ENCODE data around the gene PPFIA3. TPM values are rescaled to one million over a fixed set of nuclear protein-coding genes. Genes with fewer than 3 reads are reported as not detected.

The PPFIA3 gene
- total and polyA plus RNA-seq, 2 of the 8 experiments (the other 6 are each of a cell fraction or from before 2014, with no cell fraction given), result 15.9 to 25.3 TPM

DNA sequence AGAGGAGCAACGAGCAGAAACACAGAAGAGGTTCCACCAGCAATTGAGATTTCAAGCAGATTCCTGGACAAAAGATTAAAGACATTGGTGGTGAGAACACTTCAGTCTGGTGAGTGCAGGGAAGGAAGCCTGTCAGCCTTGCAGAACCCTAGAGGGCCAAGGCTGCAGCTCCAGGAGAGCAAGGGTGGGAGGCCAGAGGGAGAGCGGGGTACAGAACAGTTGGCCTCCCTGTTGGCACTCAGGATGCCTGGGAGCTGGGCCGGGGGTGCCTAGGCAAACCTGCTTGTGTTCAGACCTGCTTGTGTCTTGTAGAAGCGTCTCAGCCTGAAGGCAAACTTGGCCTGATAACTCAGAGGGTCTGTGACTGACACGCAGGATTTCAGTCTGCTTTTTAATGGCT is 10.3 kb upstream of the PPFIA3 start:
- Histone ChIP-seq H2BK20ac (ENCODE audit: low read length) (no peak overlapping the region), H4K91ac (replicated peaks; ENCODE audit: insufficient read length, low read length) (no peak overlapping the region), H3K14ac (ENCODE audit: insufficient read length) (no peak overlapping the region), H3K4me2 (ENCODE audit: insufficient read depth in 1 of 2, low read depth in 2 of 2, low read length in 2 of 2) (no peak overlapping the region), H3K18ac (ENCODE audit: extremely low read depth, low read length) (no peak overlapping the region), H3K4me1 (replicated peaks in 1 of 4; ENCODE audit: control insufficient read depth in 3 of 4, insufficient read depth in 4 of 4, low read length in 3 of 4) (peaks cover 0 to 3% (median 0%) of the 10 kb centered on the region in 4 experiments; a peak in 1 of 7 replicates), H3K4ac (replicated peaks; ENCODE audit: insufficient read length, low read depth, low read length) (no peak overlapping the region), H4K5ac (ENCODE audit: insufficient read length, low read depth, low read length) (no peak overlapping the region), H2BK120ac (replicated peaks; ENCODE audit: low read depth, low read length) (no peak overlapping the region), H3K4me3 (ENCODE audit: extremely low read depth in 1 of 4, insufficient read depth in 2 of 4, low read depth in 3 of 4, low read length in 4 of 4) (no peak overlapping the region), H4K8ac (ENCODE audit: extremely low read depth, insufficient read depth, low read length) (no peak overlapping the region), H2BK12ac (ENCODE audit: low read depth, low read length) (no peak overlapping the region), H3K9ac (replicated peaks in 1 of 4; ENCODE audit: extremely low read depth in 1 of 4, low read depth in 3 of 4, low read length in 3 of 4) (no peak overlapping the region), H3K23ac (ENCODE audit: insufficient read length) (no peak overlapping the region), H2AFZ (ENCODE audit: low read length) (no peak overlapping the region), H3K27me3 (replicated peaks in 1 of 4; ENCODE audit: control insufficient read depth in 3 of 4, extremely low read depth in 1 of 4, insufficient read depth in 3 of 4, low read length in 3 of 4) (no peaks in the 10 kb centered on the region; a peak in 1 of 7 replicates), H3K79me2 (ENCODE audit: control insufficient read depth in 1 of 2, insufficient read depth in 2 of 2, low read length in 2 of 2) (no peaks in the 10 kb centered on the region), H3K23me2 (ENCODE audit: low read depth, low read length) (peaks cover 4% of the 10 kb centered on the region), H4K20me1 (replicated peaks in 1 of 2; ENCODE audit: control insufficient read depth in 1 of 2, insufficient read depth in 2 of 2, low read length in 2 of 2) (peaks cover 16 to 28% of the 10 kb centered on the region in 2 experiments), H2BK5ac (ENCODE audit: low read depth, low read length) (no peak overlapping the region), H3K27ac (ENCODE audit: low read depth, low read length) (no peak overlapping the region), H2BK15ac (ENCODE audit: low read length) (no peak overlapping the region), H3K36me3 (ENCODE audit: control insufficient read depth in 2 of 4, insufficient read depth in 4 of 4, low read length in 3 of 4) (peaks cover 20 to 48% (median 44%) of the 10 kb centered on the region in 4 experiments), H3K79me1 (ENCODE audit: low read depth, low read length) (peaks cover 3% of the 10 kb centered on the region), H2AK5ac (ENCODE audit: low read depth, low read length) (no peak overlapping the region), H3K56ac (replicated peaks; ENCODE audit: insufficient read length, low read depth, low read length) (no peak overlapping the region), H3K9me3 (ENCODE audit: insufficient read depth in 2 of 2, low read depth in 1 of 2, low read length in 1 of 2) (no peaks in the 10 kb centered on the region)
- POLR2A ChIA-PET (ENCODE audit: partially characterized antibody), result interaction anchor here (1.2 to 7.8 kb wide), 4 partner anchors 11 to 42 kb away, joined by 4 to 67 read pairs (median 4); partner anchors contain the start of gene PPFIA3
- FAIRE-seq (no peak), DNase-seq (ENCODE audit: low read depth in 1 of 2, low spot score in 2 of 2) (no peak)
- 88% methylated on average over 4 of the region's 5 CpGs; no CpG with 5 or more reads in 1 of the 2 experiments for WGBS, 2 experiments (ENCODE audit: extremely low coverage in 1 of 2, insufficient coverage in 1 of 2, insufficient read length in 1 of 2, insufficient replicate concordance in 2 of 2, low coverage in 1 of 2, low lambda C conversion rate in 2 of 2, missing lambda C conversion rate in 1 of 2)
- TF ChIP-seq RNF2 (IDR thresholded peaks at IDR 0.05; ENCODE audit: borderline replicate concordance, low read depth, low read length, missing control alignments, poor library complexity, severe bottlenecking) (no peak), JUN (IDR thresholded peaks at IDR 0.05; ENCODE audit: low read depth, low read length) (no peak), TAF7 (optimal IDR thresholded peaks at IDR 0.05; ENCODE audit: borderline replicate concordance, low read depth, low read length) (no peak), TCF12 (IDR thresholded peaks at IDR 0.05; ENCODE audit: low read depth, low read length) (no peak), EGR1 (IDR thresholded peaks at IDR 0.05; ENCODE audit: borderline replicate concordance, low read depth, low read length) (no peak), CBX8 (IDR thresholded peaks at IDR 0.05; ENCODE audit: borderline replicate concordance, low read depth, low read length) (no peak)
- TF ChIP-seq, protein P1, sequence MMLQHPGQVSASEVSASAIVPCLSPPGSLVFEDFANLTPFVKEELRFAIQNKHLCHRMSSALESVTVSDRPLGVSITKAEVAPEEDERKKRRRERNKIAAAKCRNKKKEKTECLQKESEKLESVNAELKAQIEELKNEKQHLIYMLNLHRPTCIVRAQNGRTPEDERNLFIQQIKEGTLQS (IDR thresholded peaks at IDR 0.05; ENCODE audit: insufficient read depth, low read depth, low read length), result no peak
- CTCF ChIA-PET (ENCODE audit: partially characterized antibody), result interaction anchor here (0.9 to 2.9 kb wide), 8 partner anchors 11 to 116 kb away, joined by 3 to 20 read pairs (median 4); no protein-coding TSS in a partner anchor

All from H1 (cell line).